HepG2 (cell line): ENCODE results near the gene CUL7. TPM values are rescaled to one million over a fixed set of nuclear protein-coding genes. Genes with fewer than 3 reads are reported as not detected.

Experiments used
- ATF3 ChIP-seq: sonication (generic); formaldehyde crosslinking; IDR thresholded peaks from 2 replicates; pipeline ENCODE4 v1.4.0; 2020; ENCODE audit warnings: missing genetic modification reagents
- ATF7 ChIP-seq, 2 experiments: fragments of 450-650 bp in 1 of 2; sonication (generic) in 1 of 2; formaldehyde crosslinking in 1 of 2; IDR thresholded peaks; 2 replicates each; pipeline versions ENCODE4 v1.4.0 to v1.6.1; 2016 to 2020; ENCODE audit warnings: antibody characterized with exemption in 1 of 2, mild to moderate bottlenecking in 1 of 2, missing genetic modification reagents in 1 of 2
- BORCS8-MEF2B ChIP-seq: sonication (generic); formaldehyde crosslinking; IDR thresholded peaks from 2 replicates; pipeline ENCODE4 v1.8.0; 2022; ENCODE audit warnings: mild to moderate bottlenecking, missing genetic modification reagents
- CHD2 ChIP-seq: IDR thresholded peaks from 2 replicates; pipeline ENCODE4 v1.6.1; 2011; ENCODE audit warnings: low read depth, low read length, improper control_type of control experiment
- FOSL2 ChIP-seq: sonication (generic); formaldehyde crosslinking; IDR thresholded peaks from 2 replicates; pipeline ENCODE4 v1.4.0; 2020; ENCODE audit warnings: missing genetic modification reagents
- HDAC1 ChIP-seq: sonication (generic); formaldehyde crosslinking; IDR thresholded peaks from 2 replicates; pipeline ENCODE4 v1.5.1; 2020; ENCODE audit warnings: mild to moderate bottlenecking, missing genetic modification reagents
- HES4 ChIP-seq: sonication (generic); formaldehyde crosslinking; IDR thresholded peaks from 2 replicates; pipeline ENCODE4 v1.9.0; 2021; ENCODE audit warnings: mild to moderate bottlenecking, missing genetic modification reagents, borderline replicate concordance
- HNRNPLL ChIP-seq: fragments of 200-400 bp; formaldehyde crosslinking; IDR thresholded peaks from 2 replicates; pipeline ENCODE4 v1.6.1; 2017; ENCODE audit warnings: mild to moderate bottlenecking, low read depth, low read length; ENCODE audit not compliant: poor library complexity, severe bottlenecking
- KAT7 ChIP-seq: IDR thresholded peaks from 2 replicates; pipeline ENCODE4 v1.6.1; 2018; ENCODE audit warnings: borderline replicate concordance, missing compliant biosample characterization
- LRRFIP1 ChIP-seq: sonication (generic); formaldehyde crosslinking; conservative IDR thresholded peaks from 2 replicates; pipeline ENCODE4 v1.4.0; 2020; ENCODE audit warnings: missing genetic modification reagents
- NFYB ChIP-seq: sonication (generic); formaldehyde crosslinking; IDR thresholded peaks from 2 replicates; pipeline ENCODE4 v1.4.0; 2020; ENCODE audit warnings: missing genetic modification reagents
- NFYC ChIP-seq: IDR thresholded peaks from 2 replicates; pipeline ENCODE4 v1.6.1; 2016; ENCODE audit warnings: missing genetic modification reagents, missing compliant biosample characterization
- REPIN1 ChIP-seq: sonication (generic); formaldehyde crosslinking; IDR thresholded peaks from 2 replicates; pipeline ENCODE4 v1.8.0; 2022; ENCODE audit warnings: missing genetic modification reagents, low read depth, mild to moderate bottlenecking, borderline replicate concordance
- TCF12 ChIP-seq, 2 experiments: fragments of 450-650 bp in 1 of 2; sonication (generic) in 1 of 2; formaldehyde crosslinking in 1 of 2; IDR thresholded peaks; 2 replicates each; pipeline versions ENCODE4 v1.6.1 to v1.8.0; 2017 to 2022; ENCODE audit warnings: antibody characterized with exemption in 1 of 2, mild to moderate bottlenecking in 1 of 2, missing genetic modification reagents in 1 of 2, moderate library complexity in 1 of 2
- ZFP1 ChIP-seq: IDR thresholded peaks from 2 replicates; pipeline ENCODE4 v1.6.1; 2016
- ZFP36 ChIP-seq: fragments of 150-350 bp; IDR thresholded peaks from 2 replicates; pipeline ENCODE4 v1.6.1; 2018; ENCODE audit warnings: borderline replicate concordance, low read length, low read depth; ENCODE audit not compliant: partially characterized antibody
- ZMYM2 ChIP-seq: sonication (generic); formaldehyde crosslinking; IDR thresholded peaks from 2 replicates; pipeline ENCODE4 v1.8.0; 2022; ENCODE audit warnings: mild to moderate bottlenecking, missing genetic modification reagents
- ZNF207 ChIP-seq: fragments of 450-650 bp; IDR thresholded peaks from 2 replicates; pipeline ENCODE4 v1.6.1; 2016; ENCODE audit warnings: antibody characterized with exemption, borderline replicate concordance
- ZNF24 ChIP-seq: fragments of 450-650 bp; IDR thresholded peaks from 2 replicates; pipeline ENCODE4 v1.6.1; 2017; ENCODE audit warnings: antibody characterized with exemption, mild to moderate bottlenecking
- ZNF350 ChIP-seq: sonication (generic); formaldehyde crosslinking; IDR thresholded peaks from 2 replicates; pipeline ENCODE4 v1.4.0; 2020; ENCODE audit warnings: mild to moderate bottlenecking, low read depth, missing genetic modification reagents, borderline replicate concordance
- ZNF784 ChIP-seq: sonication (generic); formaldehyde crosslinking; IDR thresholded peaks from 2 replicates; pipeline ENCODE4 v1.5.1; 2020; ENCODE audit warnings: missing genetic modification reagents, mild to moderate bottlenecking, borderline replicate concordance
- ZNF879 ChIP-seq: sonication (generic); formaldehyde crosslinking; IDR thresholded peaks from 2 replicates; pipeline ENCODE4 v1.8.1; 2023; ENCODE audit warnings: missing genetic modification reagents
- polyA plus RNA-seq, 8 experiments: library from polyadenylated mRNA; depleted of rRNA in 3 of 8; stranded (reverse) in 7 of 8; unstranded in 1 of 8; fragments of >200 nt; fragmentation: Illumina TruSeq in 4 of 8; extraction: Trizol in 4 of 8; gene quantifications; 2 replicates each; pipeline versions ENCODE4 v1.2.1 to v1.2.3, GENCODE V29; 2011 to 2016; ENCODE audit warnings: low read depth in 4 of 8, missing spikeins in 1 of 8, mixed read lengths in 1 of 8; ENCODE audit not compliant: insufficient read depth in 1 of 8
- total RNA-seq, 5 experiments: library from RNA; depleted of rRNA; stranded (reverse); fragments of >200 nt; fragmentation: Illumina TruSeq; extraction: Trizol; gene quantifications; 2 replicates each; pipeline ENCODE4 v1.2.3, GENCODE V29; 2016; ENCODE audit warnings: low read depth in 1 of 5
- TF ChIP-seq, protein P1 (sequence below): sonication (generic); formaldehyde crosslinking; IDR thresholded peaks from 2 replicates; pipeline ENCODE4 v1.4.0; 2020; ENCODE audit warnings: missing genetic modification reagents, borderline replicate concordance

The CUL7 gene
- total and polyA plus RNA-seq, 2 of the 13 experiments (the other 11 are each of a cell fraction or from before 2014, with no cell fraction given), result 32.0 to 60.7 TPM

- TF ChIP-seq ZNF350 (CRISPR knock-in tag), result no peak; the same call in 1 of the 2 replicates
- 0 out of 2 replicates have a peak, but pooled peaks have one; percentile 57 for TF ChIP-seq HES4
- TF ChIP-seq ZFP1, result 0 out of 2 replicates have a peak, but pooled peaks have one; percentile 14
- TF ChIP-seq TCF12 (IDR thresholded peaks at IDR 0.05), result no peak
- TF ChIP-seq TCF12 (CRISPR knock-in tag; IDR thresholded peaks at IDR 0.05), result peak; percentile 60; the same call in 1 of the 2 replicates
- no peak for TF ChIP-seq ZNF879 (CRISPR knock-in tag)
- TF ChIP-seq BORCS8-MEF2B (CRISPR knock-in tag), result peak; percentile 72; the same call in 1 of the 2 replicates
- TF ChIP-seq NFYC (CRISPR knock-in tag), result peak; percentile 84
- TF ChIP-seq, protein P1, sequence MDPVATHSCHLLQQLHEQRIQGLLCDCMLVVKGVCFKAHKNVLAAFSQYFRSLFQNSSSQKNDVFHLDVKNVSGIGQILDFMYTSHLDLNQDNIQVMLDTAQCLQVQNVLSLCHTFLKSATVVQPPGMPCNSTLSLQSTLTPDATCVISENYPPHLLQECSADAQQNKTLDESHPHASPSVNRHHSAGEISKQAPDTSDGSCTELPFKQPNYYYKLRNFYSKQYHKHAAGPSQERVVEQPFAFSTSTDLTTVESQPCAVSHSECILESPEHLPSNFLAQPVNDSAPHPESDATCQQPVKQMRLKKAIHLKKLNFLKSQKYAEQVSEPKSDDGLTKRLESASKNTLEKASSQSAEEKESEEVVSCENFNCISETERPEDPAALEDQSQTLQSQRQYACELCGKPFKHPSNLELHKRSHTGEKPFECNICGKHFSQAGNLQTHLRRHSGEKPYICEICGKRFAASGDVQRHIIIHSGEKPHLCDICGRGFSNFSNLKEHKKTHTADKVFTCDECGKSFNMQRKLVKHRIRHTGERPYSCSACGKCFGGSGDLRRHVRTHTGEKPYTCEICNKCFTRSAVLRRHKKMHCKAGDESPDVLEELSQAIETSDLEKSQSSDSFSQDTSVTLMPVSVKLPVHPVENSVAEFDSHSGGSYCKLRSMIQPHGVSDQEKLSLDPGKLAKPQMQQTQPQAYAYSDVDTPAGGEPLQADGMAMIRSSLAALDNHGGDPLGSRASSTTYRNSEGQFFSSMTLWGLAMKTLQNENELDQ (CRISPR knock-in tag), result no peak
- TF ChIP-seq NFYB (CRISPR knock-in tag), result peak; percentile 83
- TF ChIP-seq ZNF24, result no peak
- peak; percentile 83 for TF ChIP-seq CHD2
- TF ChIP-seq ZFP36, result no peak
- peak; percentile 67 for TF ChIP-seq HNRNPLL
- TF ChIP-seq HDAC1, result peak; percentile 94
- TF ChIP-seq ZNF784 (CRISPR knock-in tag), result 0 out of 2 replicates have a peak, but pooled peaks have one; percentile 82
- TF ChIP-seq ZNF207, result no peak
- peak; percentile 54 for TF ChIP-seq REPIN1 (CRISPR knock-in tag)
- TF ChIP-seq ATF7 (IDR thresholded peaks at IDR 0.05), result no peak
- TF ChIP-seq ATF7 (CRISPR knock-in tag; IDR thresholded peaks at IDR 0.05), result peak; percentile 61; the same call in 1 of the 2 replicates
- peak; percentile 85 for TF ChIP-seq FOSL2 (CRISPR knock-in tag)
- no peak for TF ChIP-seq LRRFIP1 (CRISPR knock-in tag)
- 0 out of 2 replicates have a peak, but pooled peaks have one; percentile 80 for TF ChIP-seq KAT7 (CRISPR knock-in tag)
- 0 out of 2 replicates have a peak, but pooled peaks have one; percentile 12 for TF ChIP-seq ATF3 (CRISPR knock-in tag)
- no peak for TF ChIP-seq ZMYM2
Observed at GRCh38 chr6:43059168-43060033, 5.8 kb upstream of the CUL7 start, which contains the start of the genes KLC4 and MRPL2 (continued).
